Nucleus accumbens (tissue), 56 donors: Measurements from ENCODE around the gene KIF6.

Source experiments
- DNase-seq, 56 donors: peaks; one replicate each; lab custom pipeline; 2025; lab: John Stamatoyannopoulos, UW

Gene KIF6

DNA sequence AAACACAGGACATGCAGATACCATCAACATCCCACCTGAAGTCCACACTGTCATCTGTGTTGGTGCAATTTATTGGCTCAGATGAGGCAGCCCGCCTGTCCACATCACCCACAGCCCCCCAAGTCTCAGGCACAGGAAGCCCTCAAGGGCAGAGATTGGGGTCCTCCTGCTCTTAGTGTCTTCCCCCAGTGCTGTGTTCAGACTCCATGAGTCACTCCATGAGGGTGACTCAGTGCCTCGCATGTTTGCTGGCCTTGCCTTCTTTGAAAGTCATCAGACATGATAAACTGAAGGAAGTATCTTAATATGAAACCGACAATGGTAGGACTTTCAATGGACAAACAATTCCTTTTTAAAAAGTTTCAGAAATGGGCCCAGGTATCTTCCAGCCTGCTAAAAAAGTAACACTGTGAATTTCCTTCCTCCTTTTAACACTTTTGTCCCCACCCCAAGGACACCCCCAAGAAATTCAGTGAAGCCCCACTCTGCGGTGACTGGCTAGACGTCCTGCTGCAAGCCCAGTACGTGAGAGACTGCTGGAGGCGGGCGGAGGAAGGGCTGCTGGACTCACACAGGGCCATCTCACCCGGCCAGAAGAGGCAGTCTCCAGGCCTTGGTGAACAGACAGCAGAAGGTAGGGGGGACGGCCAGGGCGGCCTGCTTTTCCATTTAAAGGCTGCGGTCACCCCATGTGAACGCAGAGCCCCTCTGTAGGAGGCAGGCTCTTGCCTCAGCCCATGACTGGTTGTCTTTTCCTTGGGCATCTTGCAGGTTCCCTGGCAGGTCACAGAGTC lies 359.7 kb downstream of the KIF6 start:
- no peak for DNase-seq

DNA sequence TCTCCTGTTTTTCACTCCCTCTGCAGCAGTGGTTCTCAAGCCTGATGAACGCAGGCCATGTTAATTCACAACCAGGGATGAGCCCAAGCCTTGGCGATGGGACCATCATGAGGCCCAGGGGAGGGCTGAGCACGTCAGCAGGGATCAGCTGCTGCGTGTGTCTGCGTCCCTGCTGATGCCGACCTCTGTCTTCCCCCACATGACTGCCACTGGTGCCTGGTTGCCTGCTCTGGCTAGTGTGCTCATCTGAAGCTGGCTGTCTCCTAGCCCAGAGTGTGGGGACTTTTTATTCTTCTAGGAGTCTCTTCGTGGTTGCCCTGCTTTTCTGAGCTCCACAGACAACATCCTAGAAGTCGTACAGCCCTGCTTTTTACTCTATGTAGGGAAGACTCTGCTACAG lies 361.9 kb downstream of the KIF6 start:
- DNase-seq = no peak

DNA sequence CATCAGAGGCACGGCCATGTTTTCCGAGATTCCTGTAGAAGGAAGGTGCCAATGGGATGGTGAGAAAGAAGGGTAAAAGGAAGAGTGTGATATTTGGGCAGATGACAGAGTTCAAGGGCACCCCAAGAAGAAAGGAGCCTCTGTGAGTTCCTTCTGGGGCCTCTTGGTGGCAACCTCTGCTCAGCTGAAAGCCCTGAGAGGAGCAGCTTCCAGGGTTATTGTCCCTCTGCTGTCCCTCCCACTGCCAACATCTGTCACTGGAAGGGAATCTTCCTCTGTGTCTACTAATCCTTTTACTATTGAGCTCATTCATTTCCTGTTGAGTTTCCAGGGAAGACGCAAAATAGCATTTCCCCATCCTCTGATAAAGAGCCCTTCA lies 362.7 kb downstream of the KIF6 start:
- peak in 25 of 56 donors; percentile 4 to 73 (median 42) for DNase-seq

DNA sequence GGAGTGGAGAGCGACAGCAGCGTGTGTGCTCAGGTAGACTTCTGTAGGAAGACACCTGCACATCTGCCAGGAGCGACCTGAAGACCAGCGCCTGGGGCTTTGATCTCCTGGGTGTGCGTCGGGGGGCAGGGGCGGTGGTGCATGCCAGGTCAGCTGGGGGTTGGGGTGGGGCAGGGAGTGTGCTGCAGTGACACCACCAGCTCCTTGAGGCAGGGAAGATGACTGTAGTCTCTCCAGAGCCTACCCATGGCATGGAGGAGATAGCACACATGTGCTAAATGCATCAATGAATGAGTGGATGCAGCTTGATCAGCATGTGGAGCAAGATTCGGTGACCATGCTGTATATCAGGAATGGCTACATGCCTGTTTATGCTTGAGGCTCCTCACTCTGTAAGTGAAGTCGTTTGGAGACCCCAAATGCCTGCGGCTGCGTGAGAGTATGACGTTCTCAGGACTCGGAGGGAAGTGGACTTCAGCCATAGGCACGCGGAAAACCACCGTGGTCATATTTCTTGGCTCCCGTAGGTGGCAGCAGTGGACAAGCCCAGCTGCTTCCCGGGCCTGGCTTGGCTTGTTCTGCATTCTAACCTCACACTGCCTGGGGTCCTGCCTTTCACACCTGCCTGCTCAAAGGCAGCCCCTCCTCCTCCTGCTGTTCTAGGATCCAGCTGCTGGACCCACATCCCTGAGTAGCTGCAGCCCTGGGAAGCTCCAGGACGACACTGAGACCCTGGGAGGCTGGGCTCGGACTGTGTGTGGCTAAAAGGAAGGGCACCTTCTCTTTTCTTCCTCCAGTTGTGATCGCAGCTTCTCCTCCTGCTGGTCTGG lies 363.3 kb downstream of the KIF6 start:
- peak in 48 of 56 donors; percentile 11 to 74 (median 50) for DNase-seq

DNA sequence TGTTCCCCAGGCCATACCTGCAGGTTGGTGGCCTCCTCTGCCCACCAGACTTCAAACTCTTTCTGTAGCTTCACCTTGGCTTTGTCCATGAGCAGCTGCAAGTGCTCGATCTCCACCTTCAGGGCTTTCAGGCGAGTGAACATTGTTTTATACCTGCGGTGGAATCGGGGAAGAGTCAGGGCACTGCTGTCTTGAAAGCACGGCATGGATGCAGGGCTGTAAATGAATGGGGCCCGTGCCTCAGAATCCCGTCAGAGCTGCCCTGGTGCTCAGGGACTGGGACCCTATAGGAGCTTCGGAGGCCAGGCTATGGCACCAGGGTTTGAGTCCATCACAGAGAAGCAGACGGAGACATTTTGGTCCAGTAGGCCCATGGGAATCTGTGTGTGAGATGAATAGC lies 364.8 kb downstream of the KIF6 start:
- DNase-seq = no peak

DNA sequence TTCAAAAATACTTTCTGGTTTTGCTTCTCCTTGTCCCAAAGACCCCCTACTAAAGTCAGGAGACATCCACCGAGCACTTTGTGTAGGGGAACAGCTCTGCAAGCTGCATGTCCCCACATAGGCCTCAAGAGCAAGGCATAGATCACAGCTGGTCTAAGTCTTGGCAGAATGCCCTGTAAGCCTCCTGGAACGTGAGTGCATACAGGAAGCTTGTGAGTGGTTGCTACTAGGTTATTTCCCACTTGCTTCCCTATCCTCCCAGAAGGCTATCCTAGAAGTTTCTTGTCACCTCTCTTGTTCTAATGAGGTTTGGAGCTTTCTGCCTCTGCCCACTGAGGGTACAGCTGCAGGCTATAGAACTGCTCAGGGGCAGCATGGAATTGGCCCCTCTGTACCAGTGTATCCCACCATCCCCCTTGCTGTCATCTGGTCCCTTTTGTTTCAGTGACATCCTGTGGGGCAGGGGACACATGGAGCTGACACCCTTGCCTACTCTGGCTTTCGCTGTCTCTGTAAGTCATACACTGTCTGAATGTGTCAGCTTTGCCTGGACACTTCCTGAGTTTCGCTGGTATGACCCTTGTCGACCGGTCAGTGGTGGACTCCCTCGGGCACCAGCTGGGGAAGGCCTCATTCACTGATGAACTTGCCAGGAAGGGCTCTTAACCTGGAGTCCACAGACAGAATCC lies 367.1 kb downstream of the KIF6 start:
- DNase-seq = no peak

DNA sequence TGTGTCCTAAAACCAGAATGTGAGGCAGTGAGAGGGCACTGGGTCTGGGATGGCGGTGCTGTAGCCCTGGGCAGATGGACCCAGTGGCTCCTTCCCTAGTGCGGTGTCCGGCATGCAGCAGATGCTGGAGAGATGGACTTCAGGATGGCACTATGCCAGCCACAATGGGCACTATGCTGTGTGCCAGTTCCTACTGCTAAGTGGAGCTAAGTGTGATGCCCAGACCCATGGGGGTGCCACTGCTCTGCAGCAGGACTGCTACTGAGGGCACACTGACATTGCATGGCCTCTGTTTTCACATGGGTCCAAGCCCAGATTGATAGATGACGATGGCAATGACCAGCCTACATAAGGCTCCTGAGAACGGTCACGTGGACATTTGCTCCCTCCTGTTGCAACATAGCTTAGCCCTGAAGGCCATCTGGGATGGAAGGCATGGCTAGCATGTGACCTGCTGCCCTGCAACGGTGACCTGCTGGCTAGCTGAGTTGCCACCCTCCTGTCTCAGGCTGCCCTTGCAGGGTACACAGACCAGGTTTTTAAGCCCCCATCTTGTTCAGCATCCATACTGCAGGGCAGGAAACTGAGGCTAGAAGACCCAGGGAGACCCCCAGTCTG lies 371.4 kb downstream of the KIF6 start:
- DNase-seq = no peak

DNA sequence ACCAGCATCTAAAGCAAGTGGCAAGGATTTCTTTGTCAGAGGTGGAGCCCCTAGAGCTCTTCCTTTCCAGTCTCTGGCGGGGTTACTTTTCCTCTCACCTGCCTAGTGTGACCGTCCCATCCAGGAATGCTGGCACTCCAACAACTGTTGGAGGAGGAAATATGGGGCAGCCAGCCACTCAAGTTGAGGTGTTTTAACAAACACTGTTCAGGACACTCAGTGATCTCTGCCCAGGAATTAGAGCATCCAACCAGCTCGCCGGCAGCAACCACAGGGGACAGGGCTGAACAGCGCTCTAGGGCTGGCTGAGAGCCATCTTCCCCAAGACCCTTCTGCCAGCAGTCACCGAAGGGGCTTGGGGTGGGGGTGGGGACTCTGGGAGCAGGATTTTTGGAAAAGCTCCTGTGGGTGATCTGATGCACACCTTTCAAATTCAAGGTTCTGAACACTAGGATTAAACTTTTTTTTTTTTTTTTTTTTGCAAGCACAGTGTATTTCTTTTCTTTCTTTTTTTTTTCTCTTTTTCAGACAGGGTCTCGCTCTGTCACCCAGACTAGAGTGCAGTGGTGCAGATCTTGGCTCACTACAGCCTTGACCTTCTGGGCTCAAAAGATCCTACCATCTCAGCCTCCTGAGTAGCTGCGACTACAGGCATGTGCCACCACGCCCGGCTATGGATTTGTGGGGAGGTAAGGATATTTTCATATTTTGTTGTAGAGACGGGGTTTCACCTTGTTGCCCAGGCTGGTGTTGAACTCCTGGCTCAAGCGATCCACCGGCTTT lies 374.3 kb downstream of the KIF6 start:
- no peak for DNase-seq

DNA sequence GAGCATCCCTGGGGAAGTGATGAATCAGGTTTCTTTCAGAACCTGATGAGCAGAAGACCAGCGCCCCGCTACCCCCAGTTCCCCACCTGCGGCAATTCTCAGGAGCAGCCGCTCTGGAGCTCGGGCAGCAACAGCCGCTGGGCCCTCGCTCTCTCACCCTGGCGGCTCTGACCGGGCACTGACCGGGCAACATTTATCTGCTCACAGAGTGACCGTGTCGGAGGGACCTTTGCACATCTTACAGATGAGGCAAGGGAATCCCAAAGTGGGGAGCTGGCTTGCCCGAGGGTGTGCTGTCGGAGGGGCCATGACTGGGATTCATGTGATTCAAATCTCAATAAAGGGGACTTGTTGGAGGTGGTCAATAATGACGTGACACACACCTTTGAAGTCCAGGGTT lies 376.5 kb downstream of the KIF6 start:
- DNase-seq = no peak

DNA sequence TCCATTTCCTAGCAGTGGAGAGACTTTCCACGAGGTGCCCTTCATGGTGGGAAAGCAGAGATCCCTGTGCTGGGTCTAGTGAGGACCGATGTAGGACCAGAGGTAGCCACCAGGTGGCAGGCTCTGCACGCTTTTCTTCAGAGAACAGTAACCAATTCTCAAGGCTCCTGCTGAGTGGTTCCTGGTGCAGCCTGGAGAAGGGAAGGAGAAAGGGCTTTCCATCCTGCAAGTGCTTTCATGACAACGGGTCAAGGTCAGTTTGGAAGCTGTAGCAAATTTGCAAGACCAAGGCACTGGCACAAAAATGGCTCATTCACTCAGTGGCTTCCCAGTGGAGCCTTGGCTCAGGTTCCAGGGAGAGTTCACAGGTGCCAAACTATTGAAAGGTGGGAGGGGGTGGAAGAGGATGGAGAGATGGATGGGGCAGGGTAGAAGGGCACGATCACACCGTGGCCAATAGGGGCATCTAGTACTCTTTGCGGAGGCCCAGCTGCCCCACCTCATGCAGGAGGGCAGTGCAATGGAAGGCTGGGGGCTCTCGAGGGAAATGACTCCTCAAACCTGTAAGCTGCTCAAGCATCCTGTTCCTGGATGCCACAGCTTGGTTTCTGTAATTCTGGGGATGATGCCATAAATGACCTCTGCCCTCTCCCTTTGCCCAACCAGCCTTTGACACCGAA lies 377.2 kb downstream of the KIF6 start:
- DNase-seq = peak in 46 of 56 donors; percentile 5 to 83 (median 40)

DNA sequence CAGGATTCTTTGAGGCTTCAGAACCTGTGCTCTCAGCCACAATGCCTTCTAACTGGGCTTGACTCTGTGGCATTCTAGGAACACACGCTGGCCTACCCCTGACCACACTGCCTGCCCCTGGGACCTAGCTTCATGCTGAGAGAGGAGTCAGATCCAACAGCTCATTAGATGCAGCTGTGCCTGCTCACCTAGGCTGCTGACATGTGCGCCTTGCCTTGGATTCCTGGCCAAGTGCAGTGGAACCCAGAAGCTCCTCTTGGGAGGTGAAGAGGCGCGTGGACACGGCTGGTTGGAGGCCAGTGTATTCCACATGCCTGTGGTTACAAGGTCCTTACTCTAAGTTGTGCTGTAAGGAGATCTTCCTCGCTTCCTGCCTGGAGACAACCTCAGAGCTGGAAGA lies 378.0 kb downstream of the KIF6 start:
- DNase-seq = no peak

DNA sequence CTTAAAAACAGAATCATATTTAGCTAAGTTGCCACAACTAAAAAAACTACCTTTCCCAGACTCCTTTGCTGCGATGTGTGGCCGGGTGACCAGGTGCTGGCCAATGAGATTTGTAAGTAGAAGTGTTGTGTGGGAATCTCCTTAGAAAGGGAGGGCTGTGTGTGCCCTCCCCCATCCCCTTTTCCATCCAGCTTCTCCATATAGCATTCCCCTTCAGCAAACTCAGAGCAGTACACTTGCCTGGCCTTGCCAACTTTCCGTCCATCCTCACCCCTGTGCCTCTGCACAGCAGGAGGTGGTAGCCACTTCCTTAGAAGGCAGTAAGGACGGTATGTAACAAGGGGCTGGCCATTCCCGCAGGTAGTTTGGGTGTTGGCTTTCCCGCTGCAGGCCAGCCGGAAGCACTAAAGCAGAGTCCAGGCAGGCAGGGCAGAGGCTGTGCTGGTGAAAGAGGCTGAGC lies 380.4 kb downstream of the KIF6 start:
- no peak for DNase-seq

DNA sequence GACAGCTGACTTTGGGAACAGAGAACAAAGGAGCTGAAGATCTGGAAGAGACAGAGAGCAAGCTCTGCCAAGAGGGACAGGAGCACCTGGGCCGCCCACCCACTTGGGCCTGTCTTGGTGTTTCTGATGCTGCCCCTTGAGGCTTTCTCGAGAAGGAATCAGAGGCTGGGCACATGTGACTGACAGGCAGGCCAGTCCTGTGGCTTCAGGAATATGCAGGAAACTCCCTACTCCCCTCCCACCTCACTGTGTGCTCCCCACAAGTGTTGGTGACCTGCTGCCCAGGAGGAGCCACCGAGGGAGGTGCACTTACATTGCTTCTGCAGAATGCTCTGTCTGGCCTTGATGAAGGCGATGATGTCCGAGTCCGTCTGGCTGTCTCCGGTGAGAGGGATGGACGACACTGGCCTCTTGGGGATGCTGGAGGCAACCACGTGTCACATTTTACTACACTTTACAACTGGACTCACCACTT lies 381.8 kb downstream of the KIF6 start:
- no peak for DNase-seq

DNA sequence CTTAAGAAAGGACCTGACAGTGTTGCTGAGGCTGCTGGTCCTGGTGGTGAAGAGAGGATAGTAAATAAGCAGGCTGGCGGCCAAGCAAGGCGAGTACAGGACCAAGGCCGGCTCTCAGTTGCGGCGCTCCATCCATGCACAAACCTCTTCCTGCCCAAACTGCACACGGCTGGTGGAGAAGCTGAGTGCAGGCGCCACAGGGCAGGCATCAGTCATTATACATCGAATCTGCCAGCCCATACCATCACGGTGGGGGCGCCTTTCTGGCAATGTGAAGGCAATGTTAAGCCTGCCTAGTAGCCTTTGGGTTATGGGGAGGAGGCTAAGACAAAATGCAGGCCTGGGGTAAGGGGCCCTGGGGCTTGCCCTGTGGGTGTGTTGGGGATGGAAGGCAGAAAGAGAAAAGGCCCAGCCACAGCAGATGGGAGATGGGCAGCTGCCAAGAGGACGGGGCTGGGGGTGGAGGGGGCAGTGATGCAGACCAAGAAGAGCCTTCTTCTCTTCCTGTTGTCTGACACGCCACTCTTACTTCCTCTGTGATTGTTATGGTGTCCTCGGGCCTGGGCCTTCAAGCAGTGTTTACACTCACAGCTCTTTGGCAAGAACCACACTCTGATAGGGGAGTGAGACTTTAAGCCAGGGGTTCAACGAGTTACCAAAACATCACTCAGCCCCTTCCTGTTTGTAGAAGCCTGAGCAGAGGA lies 382.4 kb downstream of the KIF6 start:
- peak in 1 of 56 donors; percentile 3 for DNase-seq

DNA sequence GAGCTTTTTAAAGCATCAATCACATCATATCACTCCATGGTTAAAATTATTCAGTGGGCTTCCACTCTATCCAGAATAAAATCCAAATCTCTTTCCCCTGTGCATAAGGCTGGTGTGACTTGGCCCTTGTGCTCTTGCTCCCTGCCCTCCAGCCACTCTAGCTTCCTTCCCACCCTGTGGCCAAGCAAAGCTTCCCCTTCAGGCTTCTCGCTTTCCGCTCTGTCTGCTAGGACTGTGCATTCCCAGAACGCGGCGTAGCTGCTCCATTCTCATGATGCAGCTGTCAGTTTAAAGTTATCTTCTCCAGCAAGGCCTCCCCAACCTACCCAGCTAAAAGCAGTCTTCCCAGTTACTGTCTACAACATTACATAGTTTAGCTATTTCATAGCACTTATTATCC lies 383.3 kb downstream of the KIF6 start:
- DNase-seq = no peak

DNA sequence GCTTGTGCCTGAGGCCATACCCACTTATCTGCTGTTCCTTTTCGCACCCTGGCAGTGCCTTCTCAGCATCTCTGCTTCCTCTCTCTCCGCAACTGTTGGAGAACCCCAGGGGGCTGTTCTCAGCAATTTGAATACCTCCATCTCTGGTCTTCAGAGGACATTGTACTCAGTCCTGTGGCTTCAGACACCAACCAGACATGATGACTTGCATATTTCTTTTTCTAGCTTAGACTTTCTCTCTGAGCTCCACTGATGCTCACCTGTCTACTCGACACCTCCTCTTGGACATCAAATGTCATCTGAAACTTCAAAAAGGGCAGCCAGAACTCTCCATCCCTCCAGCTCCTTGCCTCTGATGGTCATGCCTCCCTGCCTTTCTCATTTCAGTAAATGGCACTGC lies 383.9 kb downstream of the KIF6 start:
- no peak for DNase-seq

DNA sequence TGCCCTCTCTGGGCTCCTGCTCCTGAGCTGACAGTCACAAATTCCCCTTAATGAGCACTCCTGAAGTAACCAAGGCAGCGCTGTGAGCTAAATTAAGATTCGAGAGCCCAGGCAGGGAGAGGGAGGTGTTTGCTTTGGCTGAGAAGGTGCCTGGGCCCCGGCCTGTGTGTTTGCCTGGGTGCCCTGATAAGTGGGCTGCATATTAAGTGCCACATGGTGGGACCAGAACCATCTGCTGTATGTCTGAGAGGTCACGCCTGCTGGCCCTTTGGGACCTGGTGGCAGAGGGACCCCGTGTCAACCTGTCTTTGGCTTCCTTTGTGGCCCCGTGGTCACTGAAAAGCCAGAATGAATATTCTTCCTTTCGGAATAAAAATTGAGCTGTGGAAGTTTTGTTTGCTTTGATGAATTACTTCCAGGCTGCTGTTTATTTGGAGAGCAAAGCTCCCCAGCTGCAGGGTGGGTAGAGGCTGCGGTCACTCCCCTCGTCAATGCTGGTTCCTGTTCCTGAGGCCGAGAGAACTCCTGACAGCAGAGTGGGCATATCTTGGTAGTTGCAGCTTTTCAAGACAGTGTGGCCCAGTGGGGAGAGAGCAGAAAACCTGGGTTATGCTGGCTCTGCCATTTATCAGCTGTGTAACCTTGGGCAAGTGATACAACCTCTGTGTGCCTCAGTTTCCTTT lies 385.2 kb downstream of the KIF6 start:
- peak in 2 of 56 donors; percentile 6 to 23 for DNase-seq
